Activated T-helper 2 cell treated with anti-CD3 and anti-CD28 coated beads, Interferon-gamma antibody, Interleukin-2, Interleukin-4, amounts not matched to agents 10 μg/mL and 5 μg/mL and 100 μg/mL, durations not matched to agents 14 hours and 24 hours and 36 hours (primary cell): ENCODE measurements around the gene SCAF8. TPM values are rescaled to one million over a fixed set of nuclear protein-coding genes. Genes with fewer than 3 reads are reported as not detected.
A peak's percentile ranks its signal among the peaks of the same experiment; 100 is the strongest.

Experiments
- DNase-seq: peaks from one replicate; pipeline ENCODE4 v3.0.0; 2021; ENCODE audit warnings: low spot score
- H3K27ac Mint-ChIP-seq: one replicate; pipeline ENCODE4 v1.8.0; 2021; ENCODE audit warnings: mixed read lengths
- H3K27me3 Mint-ChIP-seq: one replicate; pipeline ENCODE4 v1.8.0; 2021; ENCODE audit warnings: low read depth, mixed read lengths
- H3K36me3 Mint-ChIP-seq: one replicate; pipeline ENCODE4 v1.8.0; 2021; ENCODE audit warnings: low read depth, mixed read lengths
- H3K4me1 Mint-ChIP-seq: one replicate; pipeline ENCODE4 v1.8.0; 2021; ENCODE audit warnings: low read depth, mixed read lengths
- H3K4me3 Mint-ChIP-seq: one replicate; pipeline ENCODE4 v1.8.0; 2021; ENCODE audit warnings: low read depth, mild to moderate bottlenecking, moderate library complexity, mixed read lengths
- H3K9me3 Mint-ChIP-seq: one replicate; pipeline ENCODE4 v1.8.0; 2021; ENCODE audit warnings: mixed read lengths
- intact Hi-C: fragments of 100-400 bp; cut with micrococcal nuclease; formaldehyde crosslinking; loops from one replicate; pipeline ENCODE4 v1.15.1; 2023
- total RNA-seq: library from RNA; stranded (reverse); gene quantifications from 2 replicates; pipeline ENCODE4 v1.2.3, GENCODE V29; 2022

Gene SCAF8
- total RNA-seq, 1 donor from 2014 or later: 37.3 TPM

DNA sequence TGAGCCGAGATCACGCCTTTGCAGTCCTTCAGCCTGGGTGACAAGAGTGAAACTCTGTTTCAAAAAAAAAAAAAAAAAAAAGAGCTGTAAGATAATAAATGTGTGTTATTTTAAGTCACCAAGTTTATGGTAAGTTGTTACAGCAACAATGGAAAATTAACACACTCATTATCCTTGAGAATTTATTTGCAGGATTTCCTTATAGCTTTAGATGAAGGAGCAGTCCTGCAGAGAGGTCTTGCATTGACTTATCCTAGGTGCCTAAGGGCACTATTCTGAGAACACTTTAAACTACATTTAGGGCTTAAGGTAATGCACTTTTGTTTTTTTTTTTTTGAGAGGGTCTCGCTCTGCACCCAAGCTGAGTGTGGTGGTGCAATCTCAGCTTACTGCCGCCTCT lies 13.8 kb upstream of the SCAF8 start:
- Mint-ChIP-seq H3K36me3 (peaks cover 5% of the 10 kb centered on the region), H3K9me3 (peaks cover 15% of the 10 kb centered on the region), H3K27ac (no peak overlapping the region), H3K4me3 (no peak overlapping the region), H3K4me1 (peaks cover 1% of the 10 kb centered on the region), H3K27me3 (peaks cover 4% of the 10 kb centered on the region)
- DNase-seq: no peak
- intact Hi-C loops: no loop called here

DNA sequence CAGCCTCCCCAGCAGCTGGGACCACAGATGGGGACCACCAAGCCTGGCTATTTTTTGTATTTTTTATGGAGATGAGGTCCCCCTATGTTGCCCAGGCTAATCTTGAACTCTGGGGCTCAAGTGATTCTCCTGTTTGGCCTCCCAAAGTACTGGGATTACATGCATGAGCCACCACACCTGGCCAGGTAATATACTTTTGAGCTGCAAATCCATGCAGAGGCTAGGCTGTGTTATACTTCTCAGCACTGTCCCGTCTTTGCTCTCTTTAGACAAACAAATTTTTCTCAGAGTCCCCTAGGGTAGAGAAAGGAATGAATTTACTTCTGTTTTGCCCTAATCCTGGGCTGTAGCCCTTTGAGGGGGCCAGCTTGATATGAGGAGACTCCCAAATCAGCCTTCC lies 13.4 kb upstream of the SCAF8 start:
- H3K36me3 Mint-ChIP-seq: peaks cover 5% of the 10 kb centered on the region

DNA sequence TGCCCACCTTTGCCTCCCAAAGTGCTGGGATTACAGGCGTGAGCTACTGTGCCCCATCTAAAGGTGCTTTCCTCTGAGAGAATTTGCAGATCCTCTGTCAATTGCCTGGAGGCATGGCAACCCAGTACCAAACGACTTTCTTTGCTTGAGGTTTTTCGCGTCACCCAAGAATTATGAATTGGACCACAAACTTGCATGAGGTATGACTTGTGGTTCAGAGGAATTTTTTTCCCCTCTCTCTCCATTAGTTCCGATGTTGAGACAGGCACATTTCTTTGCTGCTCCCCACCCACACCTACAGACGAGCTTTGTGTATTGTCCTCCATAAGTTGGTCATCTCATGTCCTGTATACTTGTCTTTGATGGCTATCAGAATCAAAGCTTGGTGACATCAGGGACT lies 11.8 kb upstream of the SCAF8 start:
- no peak for DNase-seq
- peaks cover 1% of the 10 kb centered on the region for H3K4me1 Mint-ChIP-seq
- H3K9me3 Mint-ChIP-seq: peaks cover 15% of the 10 kb centered on the region
- H3K36me3 Mint-ChIP-seq: peaks cover 5% of the 10 kb centered on the region
- H3K27me3 Mint-ChIP-seq: peaks cover 4% of the 10 kb centered on the region
- no peak overlapping the region for H3K4me3 Mint-ChIP-seq
- no peak overlapping the region for H3K27ac Mint-ChIP-seq
- intact Hi-C loops: no loop called here

More for the DNA sequence above, 13.4 kb upstream of the SCAF8 start:
- intact Hi-C loops: no loop called here
- DNase-seq: no peak
- Mint-ChIP-seq H3K4me3 (no peak overlapping the region), H3K9me3 (peaks cover 15% of the 10 kb centered on the region), H3K27ac (no peak overlapping the region), H3K27me3 (peaks cover 4% of the 10 kb centered on the region), H3K4me1 (peaks cover 1% of the 10 kb centered on the region)

DNA sequence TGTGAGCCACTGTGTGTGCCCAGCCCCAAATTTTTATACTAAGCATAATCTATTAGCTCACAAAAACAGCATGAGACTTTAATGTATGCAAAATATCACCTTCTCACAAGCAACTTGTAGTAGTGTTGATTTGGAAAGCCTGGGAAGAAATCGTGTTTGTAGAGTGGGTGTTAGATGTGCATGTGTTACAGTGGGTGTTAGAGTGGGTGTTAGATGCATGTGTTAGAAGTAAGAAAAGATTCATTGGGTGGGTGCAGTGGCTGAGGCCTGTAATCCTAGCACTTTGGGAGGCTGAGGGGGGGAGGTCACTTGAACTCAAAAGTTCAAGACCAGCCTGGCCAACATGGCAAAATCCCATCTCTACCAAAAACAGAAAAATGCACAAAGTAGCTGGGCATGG lies 6.3 kb upstream of the SCAF8 start:
- H3K4me3 Mint-ChIP-seq: no peak overlapping the region
- DNase-seq: no peak
- intact Hi-C loops: no loop called here

DNA sequence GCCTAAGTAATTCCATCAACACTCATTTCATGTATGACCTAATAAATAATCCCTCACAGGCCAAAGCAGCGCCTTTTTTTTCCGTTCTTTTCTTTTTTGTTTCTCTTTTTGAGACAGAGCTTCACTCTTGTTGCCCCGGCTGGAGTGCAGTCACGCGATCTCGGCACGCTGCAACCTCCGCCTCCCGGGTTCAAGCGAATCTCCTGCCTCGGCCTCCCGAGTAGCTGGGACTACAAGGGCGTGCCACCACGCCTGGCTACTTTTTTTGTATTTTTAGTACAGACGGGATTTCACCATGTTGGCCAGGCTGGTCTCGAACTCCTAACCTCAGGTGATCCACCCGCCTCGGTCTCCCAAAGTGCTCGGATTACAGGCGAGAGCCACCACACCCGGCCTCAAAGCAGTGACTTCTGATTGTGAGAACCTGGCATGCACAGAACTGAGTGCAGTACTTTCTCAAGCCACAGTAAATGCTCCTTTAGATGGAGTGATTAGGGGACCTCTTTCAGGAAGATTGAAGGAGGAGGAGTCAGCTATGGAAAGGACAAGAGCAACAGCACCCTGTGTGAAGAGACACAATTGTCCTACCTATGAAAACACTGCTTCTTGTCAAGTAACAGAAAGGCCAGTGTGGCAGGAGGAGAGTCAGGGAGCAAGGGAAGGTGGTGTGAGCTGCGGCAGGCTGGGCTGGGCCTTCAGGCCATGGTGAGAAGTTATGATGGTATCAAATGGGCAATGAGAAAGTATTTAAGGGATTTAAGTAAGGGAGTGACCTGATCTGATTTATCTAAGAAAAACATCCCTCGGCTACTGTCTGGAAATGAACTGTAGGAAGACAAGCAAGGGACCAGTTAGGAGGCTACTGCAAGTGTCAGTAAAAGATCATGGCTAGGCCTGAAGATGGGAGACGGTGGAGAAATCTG lies 1.7 kb upstream of the SCAF8 start:
- peak overlapping the region; percentile 2 for H3K27ac Mint-ChIP-seq
- H3K4me3 Mint-ChIP-seq: peak overlapping the region; percentile 62
- intact Hi-C loops: loop anchor here (5.0 to 10.0 kb wide), 4 partner anchors 124 to 686 kb away; no protein-coding TSS in a partner anchor
- H3K36me3 Mint-ChIP-seq: peaks cover 13% of the 10 kb centered on the region
- peaks cover 15% of the 10 kb centered on the region for H3K4me1 Mint-ChIP-seq
- H3K27me3 Mint-ChIP-seq: no peaks in the 10 kb centered on the region
- H3K9me3 Mint-ChIP-seq: no peaks in the 10 kb centered on the region
- no peak for DNase-seq

More for the DNA sequence above, 6.3 kb upstream of the SCAF8 start:
- Mint-ChIP-seq H3K27me3 (peaks cover 4% of the 10 kb centered on the region), H3K27ac (no peak overlapping the region), H3K36me3 (no peaks in the 10 kb centered on the region), H3K4me1 (peaks cover 3% of the 10 kb centered on the region), H3K9me3 (no peaks in the 10 kb centered on the region)

DNA sequence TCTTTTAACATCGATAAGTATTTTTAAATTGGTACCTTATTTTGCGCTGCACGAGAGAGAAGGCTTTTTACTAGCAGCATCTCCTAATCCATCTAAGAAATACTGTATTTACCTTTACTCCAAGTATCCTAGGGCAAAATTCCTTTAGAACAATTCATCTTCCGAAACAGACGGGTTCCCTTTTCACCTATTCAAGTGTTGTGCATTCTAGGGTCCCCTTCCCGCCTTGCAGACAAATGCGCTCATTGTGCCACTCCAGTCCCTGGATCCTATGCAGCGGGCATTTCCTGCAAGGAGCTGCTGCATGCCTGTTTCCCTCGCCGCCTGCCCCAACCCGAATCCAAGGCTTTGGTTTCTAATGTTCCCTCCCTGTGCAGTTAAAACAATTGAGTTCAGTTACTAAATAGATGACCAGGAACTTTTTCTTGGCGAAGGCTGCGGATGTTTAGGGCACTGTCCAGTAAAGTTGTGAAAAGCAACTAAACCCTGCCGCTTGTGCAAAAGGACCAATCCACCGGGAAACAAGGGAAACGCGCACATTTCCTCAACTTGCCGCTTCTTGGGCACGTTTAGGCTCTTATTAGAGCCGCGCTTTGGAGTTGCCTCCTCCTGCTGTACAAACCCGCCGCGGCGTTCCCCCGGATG lies 556 bp upstream of the SCAF8 start:
- Mint-ChIP-seq H3K27ac (peak overlapping the region; percentile 78), H3K4me1 (peaks cover 22% of the 10 kb centered on the region), H3K27me3 (no peaks in the 10 kb centered on the region), H3K36me3 (peaks cover 21% of the 10 kb centered on the region), H3K4me3 (peak overlapping the region; percentile 84), H3K9me3 (no peaks in the 10 kb centered on the region)
- intact Hi-C loops: loop anchor here (1.0 to 10.0 kb wide), 7 partner anchors 57 to 685 kb away; partner anchors contain the start of gene TFB1M
- no peak for DNase-seq

DNA sequence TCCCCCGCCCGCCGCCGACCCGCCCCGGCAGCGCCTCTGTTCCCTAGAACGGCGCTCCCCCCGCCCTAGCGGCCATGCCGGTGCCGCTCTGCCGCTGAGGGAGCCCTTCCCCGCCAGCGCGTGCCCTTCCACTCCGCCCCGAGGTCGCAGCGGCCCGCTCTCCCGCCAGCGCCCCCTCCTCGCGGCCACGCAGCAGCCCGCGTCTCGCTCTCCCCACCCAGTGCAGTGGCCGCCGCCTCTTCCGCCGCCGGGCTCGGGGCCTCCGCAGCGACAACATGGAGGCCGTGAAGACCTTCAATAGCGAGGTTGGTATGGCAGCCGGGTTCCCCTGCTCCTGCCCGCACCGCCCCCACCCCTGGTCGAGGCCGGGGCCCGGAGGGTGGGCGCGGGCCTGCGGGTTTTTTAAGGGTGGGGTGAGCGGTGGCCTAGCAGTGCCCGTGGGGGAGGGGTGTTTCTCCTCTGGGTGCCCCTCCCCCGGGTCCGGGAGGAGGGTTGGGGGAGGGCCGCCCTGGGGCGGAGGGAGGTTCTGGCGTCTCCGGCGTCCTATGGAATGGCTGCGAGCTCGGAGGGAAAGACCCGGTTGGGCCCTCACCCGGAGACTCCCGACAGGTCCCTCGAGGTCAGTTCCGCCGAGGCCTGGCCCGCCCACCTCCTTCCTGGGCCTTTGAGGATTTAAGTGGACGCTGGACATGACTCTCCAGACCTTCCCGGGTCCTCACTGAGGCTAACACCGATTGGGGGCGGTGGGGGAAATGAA lies 588 bp downstream of the SCAF8 start:
- DNase-seq: peak; percentile 87
- Mint-ChIP-seq H3K4me1 (peaks cover 31% of the 10 kb centered on the region), H3K9me3 (no peaks in the 10 kb centered on the region), H3K4me3 (peak overlapping the region; percentile 91), H3K27me3 (no peaks in the 10 kb centered on the region), H3K27ac (peak overlapping the region; percentile 98), H3K36me3 (peaks cover 31% of the 10 kb centered on the region)
- intact Hi-C loops: loop anchor here (1.0 to 10.0 kb wide), 7 partner anchors 59 to 683 kb away; partner anchors contain the start of gene TFB1M

DNA sequence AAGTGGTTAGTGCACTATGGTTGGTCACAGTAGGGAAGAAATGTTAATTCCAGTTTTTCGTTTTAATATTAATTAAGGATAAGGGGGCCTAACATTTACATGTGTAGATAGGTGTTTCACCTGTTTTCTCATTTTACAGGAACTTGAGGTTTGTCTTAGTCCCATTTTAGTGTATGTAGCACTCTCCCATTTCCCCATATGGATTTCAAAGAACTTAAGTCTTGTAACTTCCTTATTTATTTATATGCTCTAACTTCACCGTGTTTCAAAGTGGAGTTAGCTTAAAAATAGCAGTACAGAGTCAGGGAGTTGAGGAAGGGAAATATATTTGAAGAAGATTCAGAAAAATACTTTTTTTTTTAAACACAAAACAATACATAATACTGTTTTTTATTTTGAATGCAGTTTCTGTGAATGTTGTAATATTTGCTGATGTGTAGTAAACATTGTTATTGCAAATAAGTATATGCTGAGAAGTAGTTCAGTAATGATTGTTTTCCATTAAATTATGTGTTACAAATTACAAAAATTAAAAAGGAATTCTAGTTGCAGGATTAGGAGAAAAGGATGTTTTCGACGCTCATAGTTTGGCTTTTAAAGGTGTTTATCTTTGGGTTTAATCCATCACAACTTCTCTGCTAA lies 3.5 kb downstream of the SCAF8 start:
- Mint-ChIP-seq H3K36me3 (peaks cover 43% of the 10 kb centered on the region), H3K27me3 (no peaks in the 10 kb centered on the region), H3K4me3 (no peak overlapping the region), H3K4me1 (peaks cover 38% of the 10 kb centered on the region), H3K27ac (peak overlapping the region; percentile 55), H3K9me3 (no peaks in the 10 kb centered on the region)
- intact Hi-C loops: loop anchor here (5.0 to 10.0 kb wide), 3 partner anchors 388 to 484 kb away; no protein-coding TSS in a partner anchor
- DNase-seq: no peak

DNA sequence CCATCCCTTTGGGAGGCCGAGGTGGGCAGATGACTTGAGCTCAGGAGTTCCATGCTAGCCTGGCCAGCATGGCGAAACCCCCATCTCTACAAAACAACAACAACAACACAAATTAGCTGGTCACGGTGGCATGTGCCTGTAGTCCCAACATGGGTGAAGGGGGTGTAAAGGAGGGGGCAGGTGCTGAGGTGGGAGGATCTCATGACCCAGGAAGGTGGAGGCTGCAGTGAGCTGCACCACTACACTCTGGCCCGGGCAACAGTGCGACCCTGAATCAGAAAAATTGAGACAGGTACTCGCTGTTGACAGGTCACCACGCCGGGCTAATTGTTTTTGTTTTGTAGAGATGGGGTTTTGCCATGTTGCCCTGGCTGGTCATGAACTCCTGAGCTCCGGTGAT lies 4.2 kb downstream of the SCAF8 start:
- H3K27ac Mint-ChIP-seq: no peak overlapping the region
- peaks cover 36% of the 10 kb centered on the region for H3K4me1 Mint-ChIP-seq
- DNase-seq: no peak
- H3K9me3 Mint-ChIP-seq: no peaks in the 10 kb centered on the region
- no peak overlapping the region for H3K4me3 Mint-ChIP-seq
- no peaks in the 10 kb centered on the region for H3K27me3 Mint-ChIP-seq
- H3K36me3 Mint-ChIP-seq: peaks cover 50% of the 10 kb centered on the region
- intact Hi-C loops: loop anchor here (5.0 to 10.0 kb wide), 3 partner anchors 387 to 485 kb away; no protein-coding TSS in a partner anchor

DNA sequence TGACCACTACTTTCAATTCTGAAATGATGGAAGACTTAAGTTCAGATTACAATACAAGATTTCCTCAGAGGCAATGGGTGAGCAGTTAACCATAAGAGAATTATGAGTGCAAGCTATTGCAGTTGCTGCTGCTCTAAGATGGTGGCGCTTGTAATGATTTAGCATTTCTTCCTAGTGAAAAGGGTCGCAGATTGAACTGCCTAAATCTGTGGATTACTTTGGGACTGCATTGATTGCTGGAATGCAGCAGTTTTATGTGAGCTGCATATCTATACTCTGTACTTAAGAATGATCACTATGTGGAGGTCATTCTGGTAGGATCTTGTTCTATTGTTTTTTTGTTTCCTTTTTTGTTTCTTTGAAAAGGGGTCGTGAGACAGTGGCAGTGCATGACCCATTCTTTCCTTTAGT lies 5.3 kb downstream of the SCAF8 start:
- Mint-ChIP-seq H3K4me3 (no peak overlapping the region), H3K27ac (peak overlapping the region; percentile 36), H3K27me3 (no peaks in the 10 kb centered on the region), H3K36me3 (peaks cover 58% of the 10 kb centered on the region), H3K9me3 (no peaks in the 10 kb centered on the region), H3K4me1 (peaks cover 35% of the 10 kb centered on the region)
- intact Hi-C loops: loop anchor here (1.0 to 10.0 kb wide), 5 partner anchors 35 to 486 kb away; no protein-coding TSS in a partner anchor
- DNase-seq: no peak

DNA sequence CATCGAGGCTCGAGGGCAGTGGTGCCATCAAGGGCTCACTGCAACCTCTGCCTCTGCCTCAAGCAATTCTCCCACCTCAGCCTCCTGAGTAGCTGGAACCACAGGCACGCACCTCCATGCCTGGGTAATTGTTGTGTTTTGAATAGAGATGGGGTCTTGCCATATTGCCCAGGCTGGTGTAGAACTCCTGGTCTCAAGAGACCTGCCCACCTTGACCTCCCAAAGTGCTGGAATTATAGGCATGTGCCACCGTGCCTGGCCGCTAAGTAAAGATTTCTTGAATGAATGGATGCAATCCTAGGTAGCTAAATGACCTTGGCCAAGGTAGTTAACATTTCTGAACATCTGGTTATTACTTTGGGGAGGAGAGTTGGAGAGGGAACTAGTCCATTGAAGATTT lies 7.4 kb downstream of the SCAF8 start:
- DNase-seq: no peak
- H3K36me3 Mint-ChIP-seq: peaks cover 67% of the 10 kb centered on the region
- H3K27ac Mint-ChIP-seq: no peak overlapping the region
- peaks cover 40% of the 10 kb centered on the region for H3K4me1 Mint-ChIP-seq
- H3K9me3 Mint-ChIP-seq: no peaks in the 10 kb centered on the region
- H3K27me3 Mint-ChIP-seq: no peaks in the 10 kb centered on the region
- no peak overlapping the region for H3K4me3 Mint-ChIP-seq
- intact Hi-C loops: no loop called here

DNA sequence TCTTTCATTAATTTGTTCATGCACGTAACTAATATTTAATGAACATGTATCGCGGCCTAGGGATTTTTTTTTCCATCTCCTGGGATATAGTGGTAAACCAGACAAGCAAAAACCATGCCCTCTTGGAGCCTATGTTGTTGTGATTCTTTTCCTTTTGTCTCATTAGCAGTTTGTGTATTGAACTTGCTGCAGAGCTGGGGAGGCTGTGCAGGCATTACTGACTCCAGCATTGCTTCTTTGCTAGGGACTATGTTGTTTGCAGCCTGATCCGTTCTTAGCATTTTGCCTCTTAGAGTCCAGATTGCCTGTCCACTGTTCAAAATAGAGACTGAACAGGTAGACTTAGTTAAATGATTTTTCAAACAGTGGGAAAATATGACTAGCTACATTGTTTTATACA lies 9.7 kb downstream of the SCAF8 start:
- no peaks in the 10 kb centered on the region for H3K9me3 Mint-ChIP-seq
- intact Hi-C loops: no loop called here
- H3K4me3 Mint-ChIP-seq: no peak overlapping the region
- peaks cover 56% of the 10 kb centered on the region for H3K36me3 Mint-ChIP-seq
- peaks cover 36% of the 10 kb centered on the region for H3K4me1 Mint-ChIP-seq
- H3K27me3 Mint-ChIP-seq: no peaks in the 10 kb centered on the region
- H3K27ac Mint-ChIP-seq: no peak overlapping the region
- no peak for DNase-seq
